Ovary (tissue), 3 donors: ENCODE measurements around the gene AP4B1.

Experiments used
- EP300 ChIP-seq: sonication (generic); formaldehyde crosslinking; IDR thresholded peaks from one replicate; pipeline ENCODE4 v1.6.1; 2017; ENCODE audit warnings: antibody characterized with exemption
- POLR2A ChIP-seq: fragments of 450-650 bp; IDR thresholded peaks from one replicate; pipeline ENCODE4 v1.6.1; 2017; ENCODE audit warnings: antibody characterized with exemption, mild to moderate bottlenecking, moderate library complexity
- TF ChIP-seq, protein P1 (sequence below), 3 donors: fragments of 450-650 bp in 2 of 3; fragments of 200-600 bp in 1 of 3; IDR thresholded peaks; one replicate each; pipeline versions ENCODE4 v1.5.1 to v1.8.0; 2016 to 2022; ENCODE audit warnings: antibody characterized with exemption in 3 of 3, mild to moderate bottlenecking in 1 of 3
- donor health status: DM: no; HTN: no; CAD: no.

DNA sequence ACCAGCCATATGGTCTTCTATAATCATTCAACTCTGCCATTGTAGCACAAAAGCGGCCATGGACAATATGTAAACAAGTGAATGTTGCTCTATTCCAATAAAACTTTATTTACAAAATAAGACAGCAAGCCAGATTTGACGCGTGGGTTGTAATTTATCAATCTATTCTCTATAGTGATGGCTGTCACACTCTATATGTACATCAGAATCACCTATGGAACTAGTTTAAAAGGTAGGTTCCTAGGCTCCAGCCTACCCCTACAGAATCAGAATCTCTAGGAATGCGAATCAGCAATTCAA, 24.9 kb downstream of the AP4B1 start:
- TF ChIP-seq POLR2A (no peak), EP300 (no peak)
- TF ChIP-seq, protein P1, sequence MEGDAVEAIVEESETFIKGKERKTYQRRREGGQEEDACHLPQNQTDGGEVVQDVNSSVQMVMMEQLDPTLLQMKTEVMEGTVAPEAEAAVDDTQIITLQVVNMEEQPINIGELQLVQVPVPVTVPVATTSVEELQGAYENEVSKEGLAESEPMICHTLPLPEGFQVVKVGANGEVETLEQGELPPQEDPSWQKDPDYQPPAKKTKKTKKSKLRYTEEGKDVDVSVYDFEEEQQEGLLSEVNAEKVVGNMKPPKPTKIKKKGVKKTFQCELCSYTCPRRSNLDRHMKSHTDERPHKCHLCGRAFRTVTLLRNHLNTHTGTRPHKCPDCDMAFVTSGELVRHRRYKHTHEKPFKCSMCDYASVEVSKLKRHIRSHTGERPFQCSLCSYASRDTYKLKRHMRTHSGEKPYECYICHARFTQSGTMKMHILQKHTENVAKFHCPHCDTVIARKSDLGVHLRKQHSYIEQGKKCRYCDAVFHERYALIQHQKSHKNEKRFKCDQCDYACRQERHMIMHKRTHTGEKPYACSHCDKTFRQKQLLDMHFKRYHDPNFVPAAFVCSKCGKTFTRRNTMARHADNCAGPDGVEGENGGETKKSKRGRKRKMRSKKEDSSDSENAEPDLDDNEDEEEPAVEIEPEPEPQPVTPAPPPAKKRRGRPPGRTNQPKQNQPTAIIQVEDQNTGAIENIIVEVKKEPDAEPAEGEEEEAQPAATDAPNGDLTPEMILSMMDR (IDR thresholded peaks at IDR 0.05), result no peak
